Smooth muscle cell (in vitro differentiated cells): ENCODE measurements around the gene CACNB4. TPM values are rescaled to one million over a fixed set of nuclear protein-coding genes. Genes with fewer than 3 reads are reported as not detected.

Experiments used
- DNase-seq: peaks from one replicate; lab custom pipeline; 2025; ENCODE audit not compliant: unreplicated experiment; lab: John Stamatoyannopoulos, UW
- H2AFZ ChIP-seq: fragments of 200-600 bp; sonication (generic); 2 replicates; pipeline ENCODE4 v1.6.0; 2016; ENCODE audit warnings: antibody characterized with exemption, low read depth, mild to moderate bottlenecking
- H3F3A ChIP-seq: fragments of 200-600 bp; sonication (generic); 2 replicates; pipeline ENCODE4 v1.6.0; 2017; ENCODE audit warnings: antibody characterized with exemption, low read depth
- H3K27ac ChIP-seq: fragments of 200-600 bp; sonication (generic); 2 replicates; pipeline ENCODE4 v1.5.1; 2016; ENCODE audit warnings: low read depth, mild to moderate bottlenecking
- H3K27me3 ChIP-seq: fragments of 200-600 bp; sonication (generic); 2 replicates; pipeline ENCODE4 v1.6.1; 2016; ENCODE audit warnings: low read depth, mild to moderate bottlenecking
- H3K36me3 ChIP-seq: fragments of 200-600 bp; sonication (generic); 2 replicates; pipeline ENCODE4 v1.5.1; 2016; ENCODE audit warnings: low read depth
- H3K4me1 ChIP-seq: fragments of 200-600 bp; sonication (generic); 2 replicates; pipeline ENCODE4 v1.5.1; 2016; ENCODE audit warnings: low read depth
- H3K4me2 ChIP-seq: fragments of 200-600 bp; sonication (generic); 2 replicates; pipeline ENCODE4 v1.6.0; 2016; ENCODE audit warnings: mild to moderate bottlenecking
- H3K4me3 ChIP-seq: fragments of 200-600 bp; sonication (generic); 2 replicates; pipeline ENCODE4 v1.5.1; 2016; ENCODE audit warnings: mild to moderate bottlenecking
- H3K79me2 ChIP-seq: fragments of 200-600 bp; sonication (generic); 2 replicates; pipeline ENCODE4 v1.6.0; 2016; ENCODE audit warnings: low read depth, mild to moderate bottlenecking
- H3K9ac ChIP-seq: fragments of 200-600 bp; sonication (generic); 2 replicates; pipeline ENCODE4 v1.6.0; 2016; ENCODE audit warnings: low read depth
- H3K9me3 ChIP-seq: fragments of 200-600 bp; sonication (generic); replicated peaks from 2 replicates; pipeline ENCODE4 v1.5.1; 2016; ENCODE audit warnings: low read depth
- H4K20me1 ChIP-seq: fragments of 200-600 bp; sonication (generic); 2 replicates; pipeline ENCODE4 v1.6.0; 2016; ENCODE audit warnings: low read depth
- CTCF ChIP-seq: fragments of 200-600 bp; sonication (generic); IDR thresholded peaks from 2 replicates; pipeline ENCODE4 v1.5.1; 2017; ENCODE audit warnings: borderline replicate concordance, mild to moderate bottlenecking, antibody characterized with exemption; ENCODE audit not compliant: insufficient read depth, poor library complexity, severe bottlenecking
- WGBS: methylation state at CpG from one replicate; pipeline ENCODE4 v1.1.7; 2016; ENCODE audit warnings: low lambda C conversion rate; 5-methylcytosine and 5-hydroxymethylcytosine counted together
- polyA plus RNA-seq: library from polyadenylated mRNA; unstranded; fragments of >200 nt; fragmentation: Nextera tagmentation; extraction: Ambion mirVana; gene quantifications from 2 replicates; pipeline ENCODE4 v1.2.1, GENCODE V29; 2016
- total RNA-seq: library from RNA; depleted of rRNA; stranded (reverse); fragments of >200 nt; gene quantifications from 2 replicates; pipeline ENCODE4 v1.2.3, GENCODE V29; 2014

Gene CACNB4
- total and polyA plus RNA-seq, 2 experiments from 2014 or later: 0.06 to 1.4 TPM

- no peak overlapping the region for H2AFZ ChIP-seq
- no peak overlapping the region for H3K9ac ChIP-seq
- 69% methylated on average over 8 of the region's 8 CpGs for WGBS
- no peak for DNase-seq
- peaks cover 11% of the 10 kb centered on the region for H3K4me1 ChIP-seq
- no peaks in the 10 kb centered on the region for H3K36me3 ChIP-seq
- no peak overlapping the region for H3K27ac ChIP-seq
- no peaks in the 10 kb centered on the region for H3K79me2 ChIP-seq
- no peak for TF ChIP-seq CTCF
- no peaks in the 10 kb centered on the region for H3K27me3 ChIP-seq
- peak overlapping the region; percentile 40 for H3K4me2 ChIP-seq
- H3K4me3 ChIP-seq: no peak overlapping the region
- H4K20me1 ChIP-seq: no peaks in the 10 kb centered on the region
- no peaks in the 10 kb centered on the region for H3K9me3 ChIP-seq
- H3F3A ChIP-seq: peaks cover 5% of the 10 kb centered on the region
Observed at GRCh38 chr2:151973013-151973900, 125.6 kb downstream of the CACNB4 start.

DNA sequence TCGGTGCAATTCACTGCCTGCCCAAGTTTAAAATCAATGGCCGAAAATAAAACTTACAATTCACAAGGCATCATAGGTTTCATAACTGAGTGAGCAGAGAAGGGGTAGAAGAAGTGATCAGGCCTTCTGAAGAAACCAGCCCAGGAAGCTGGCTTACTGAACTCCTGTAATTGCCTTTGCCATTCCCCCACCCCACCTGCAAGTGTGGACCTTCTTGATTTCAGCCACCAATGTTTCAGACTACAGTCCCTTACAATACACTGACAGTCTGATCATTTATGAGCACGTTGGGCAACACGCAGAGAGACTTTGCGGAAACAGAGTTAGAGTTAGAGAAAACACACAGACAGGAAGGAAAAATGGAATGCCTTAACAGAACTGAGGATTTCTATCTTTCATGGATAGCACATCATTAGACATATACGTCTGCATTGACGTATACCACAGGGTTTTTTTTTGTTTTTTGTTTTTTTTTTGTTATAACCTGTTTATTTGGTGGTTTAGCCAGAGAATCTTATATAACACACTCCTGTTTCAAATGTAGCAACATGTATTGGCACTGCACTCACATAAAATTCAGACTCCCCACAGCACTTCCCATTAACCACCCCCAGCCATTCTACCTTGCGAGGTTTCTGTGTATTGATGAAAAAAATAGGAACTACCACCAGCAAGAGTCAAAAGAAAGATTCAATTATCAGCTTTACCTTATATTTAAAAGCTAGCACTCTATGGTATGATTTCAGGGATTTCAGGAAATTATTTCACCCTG, 126.4 kb downstream of the CACNB4 start:
- peaks cover 11% of the 10 kb centered on the region for H3K4me1 ChIP-seq
- WGBS: 96% methylated on average over 8 of the region's 8 CpGs
- no peak for DNase-seq
- no peaks in the 10 kb centered on the region for H3K9me3 ChIP-seq
- no peaks in the 10 kb centered on the region for H3K79me2 ChIP-seq
- no peaks in the 10 kb centered on the region for H3K36me3 ChIP-seq
- no peaks in the 10 kb centered on the region for H4K20me1 ChIP-seq
- H2AFZ ChIP-seq: no peak overlapping the region
- TF ChIP-seq CTCF: no peak
- no peaks in the 10 kb centered on the region for H3K27me3 ChIP-seq
- peaks cover 5% of the 10 kb centered on the region for H3F3A ChIP-seq
- no peak overlapping the region for H3K9ac ChIP-seq
- no peak overlapping the region for H3K4me3 ChIP-seq
- H3K4me2 ChIP-seq: no peak overlapping the region
- H3K27ac ChIP-seq: no peak overlapping the region

DNA sequence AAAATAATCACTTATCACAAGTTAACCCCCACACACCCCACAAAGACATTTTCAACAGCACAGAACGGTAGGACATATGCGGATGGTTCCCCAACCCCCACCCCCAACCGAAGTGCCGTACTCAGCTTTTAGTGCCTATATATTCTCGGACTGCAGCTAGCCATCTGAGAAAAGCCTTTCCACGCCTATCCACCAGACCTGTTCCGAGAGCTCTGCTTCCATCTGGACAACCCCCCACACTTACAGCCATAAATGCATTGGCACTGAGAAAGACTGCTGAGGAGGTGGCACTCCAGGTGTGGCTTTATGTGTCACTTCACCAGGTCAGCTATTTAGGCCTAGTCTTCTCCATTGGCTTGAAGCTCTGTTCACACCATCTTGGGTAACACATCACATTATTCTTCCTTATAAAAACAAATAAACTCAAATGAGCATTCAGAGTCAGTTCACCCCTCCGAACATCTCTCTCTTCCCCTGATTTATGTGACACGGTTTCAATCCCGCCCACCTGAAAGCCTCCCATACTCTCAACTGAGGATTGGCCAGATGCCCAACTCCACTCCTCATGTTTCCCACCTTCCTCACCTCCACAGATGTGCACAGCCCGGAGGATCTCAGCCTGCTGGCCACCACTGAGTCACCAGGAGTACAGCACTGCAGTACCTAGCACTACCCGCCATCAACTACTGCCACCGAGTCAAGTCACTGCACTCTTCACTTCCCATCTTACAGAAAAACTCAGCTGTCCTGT, 127.4 kb downstream of the CACNB4 start:
- Histone ChIP-seq H4K20me1 (no peaks in the 10 kb centered on the region), H3K79me2 (no peaks in the 10 kb centered on the region), H3K27me3 (no peaks in the 10 kb centered on the region), H3K9ac (no peak overlapping the region), H3K4me2 (no peak overlapping the region), H3K4me3 (no peak overlapping the region), H3K36me3 (no peaks in the 10 kb centered on the region), H3K4me1 (peaks cover 11% of the 10 kb centered on the region), H3F3A (peaks cover 5% of the 10 kb centered on the region), H3K27ac (no peak overlapping the region), H2AFZ (no peak overlapping the region), H3K9me3 (no peaks in the 10 kb centered on the region)
- DNase-seq: no peak
- no peak for TF ChIP-seq CTCF
- 94% methylated on average over 13 of the region's 13 CpGs for WGBS
